Renal cortex interstitium (tissue), 15 donors: ENCODE measurements around the gene CRYGD. TPM values are rescaled to one million over a fixed set of nuclear protein-coding genes. Genes with fewer than 3 reads are reported as not detected.
A peak's percentile ranks its signal among the peaks of the same experiment; 100 is the strongest.
"Not testable (repeated sequence)": the region's sequence is repeated elsewhere in the genome, so short reads cannot be mapped to it uniquely, and the experiment has no call there.

Experiments used
- DNase-seq, 11 donors: peaks; one replicate each; pipeline ENCODE4 v3.0.0-alpha.2; 2013; ENCODE audit warnings: low read depth in 9 of 11, low spot score in 4 of 11; ENCODE audit errors: extremely low read depth in 1 of 11
- long read RNA-seq, 16 experiments: transcript quantifications; one replicate each; lab custom pipeline, GENCODE V29; 2026
- polyA plus RNA-seq, 3 donors: library from polyadenylated mRNA; unstranded; fragments of 120-200 nt; gene quantifications; one replicate each; pipeline ENCODE4 v1.2.1, GENCODE V29; 2013; ENCODE audit not compliant: insufficient read length in 3 of 3

The CRYGD gene
- polyA plus RNA-seq, result under 1 TPM in 2 of 3 donors, not detected in 1; 0.31 to 0.59 TPM
- long read RNA-seq, donor 1, result 0 reads
- long read RNA-seq, donor 2, result 0 reads
- long read RNA-seq, donor 3, result 0 reads
- long read RNA-seq, donor 4, result 0 reads
- long read RNA-seq, donor 5, result 0 reads
- long read RNA-seq, donor 6, result 0 reads
- long read RNA-seq, donor 7, partial matches to known transcripts, result 0 of 1 reads
- long read RNA-seq, donor 7, other reads (novel, unspliced or antisense), result 0 of 1 reads
- long read RNA-seq, donor 8, partial matches to known transcripts, result 0 of 1 reads
- long read RNA-seq, donor 8, other reads (novel, unspliced or antisense), result 0 of 1 reads
- long read RNA-seq, donor 9, result 0 reads
- long read RNA-seq, donor 10, result 0 reads
- long read RNA-seq, donor 11, result 0 reads
- long read RNA-seq, donor 12, result 0 reads
- long read RNA-seq, donor 13, partial matches to known transcripts, result 0 of 1 reads
- long read RNA-seq, donor 13, other reads (novel, unspliced or antisense), result 0 of 1 reads
- long read RNA-seq, donor 14, result 0 reads
- long read RNA-seq, donor 15, result 0 reads
- long read RNA-seq, donor 16, result 0 reads

DNA sequence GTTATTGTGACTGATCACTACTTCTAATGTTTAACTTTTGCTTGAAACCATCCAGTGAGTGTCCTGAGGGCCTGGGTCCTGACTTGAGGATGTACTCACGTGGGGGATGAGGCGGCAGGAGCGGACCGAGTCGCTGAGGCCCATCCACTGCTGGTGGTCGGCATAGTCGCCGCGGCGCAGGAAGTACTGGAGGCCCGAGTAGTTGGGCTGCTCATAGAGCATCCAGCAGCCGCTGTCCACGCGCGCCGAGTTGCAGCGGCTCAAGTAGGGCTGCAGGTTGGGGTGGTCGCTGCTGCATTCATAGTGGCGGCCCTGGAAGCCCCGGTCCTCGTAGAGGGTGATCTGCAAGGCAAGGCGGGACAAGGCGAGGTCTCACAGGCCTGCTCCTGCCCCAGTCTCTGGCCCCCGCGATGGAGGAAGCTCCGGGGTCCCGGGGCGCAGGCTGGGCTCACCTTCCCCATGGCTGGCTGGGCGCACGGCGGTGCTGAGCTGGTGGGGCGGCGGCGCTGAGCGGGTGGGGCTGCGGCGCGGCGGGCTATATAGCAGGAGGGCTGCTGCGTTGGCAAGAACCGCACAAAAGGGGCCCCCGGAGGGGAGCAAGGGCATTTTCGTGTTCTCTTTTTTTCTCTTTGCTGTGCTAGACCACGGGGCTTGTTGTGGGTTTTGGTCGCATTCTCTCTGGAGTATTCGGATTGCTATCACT, at the start of gene CRYGD:
CRYGD (minus strand) TSS at position 512 of the 703 bp plus-strand sequence; CDS start at position 461, 51 bp downstream.
- DNase-seq, result not testable (repeated sequence)

DNA sequence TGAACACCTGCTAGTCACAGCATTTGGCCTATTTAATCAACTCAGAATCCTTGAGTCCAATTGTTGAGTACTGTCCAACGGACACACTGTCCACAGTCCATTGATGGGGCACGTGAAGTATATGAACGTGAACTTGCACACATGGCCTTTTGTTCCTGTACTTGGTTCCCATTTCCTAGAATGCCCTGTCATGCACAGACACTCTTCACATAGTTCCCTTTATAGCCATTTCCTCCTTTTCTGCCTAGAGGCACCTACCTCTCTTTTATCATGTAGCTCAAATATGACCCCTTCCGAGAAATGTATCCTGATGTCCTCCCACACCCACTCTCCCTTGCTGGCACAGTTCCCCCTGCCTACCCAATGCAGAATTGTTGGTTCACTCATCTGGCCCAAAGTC, 47.8 kb upstream of the CRYGD start:
- DNase-seq, result no peak

DNA sequence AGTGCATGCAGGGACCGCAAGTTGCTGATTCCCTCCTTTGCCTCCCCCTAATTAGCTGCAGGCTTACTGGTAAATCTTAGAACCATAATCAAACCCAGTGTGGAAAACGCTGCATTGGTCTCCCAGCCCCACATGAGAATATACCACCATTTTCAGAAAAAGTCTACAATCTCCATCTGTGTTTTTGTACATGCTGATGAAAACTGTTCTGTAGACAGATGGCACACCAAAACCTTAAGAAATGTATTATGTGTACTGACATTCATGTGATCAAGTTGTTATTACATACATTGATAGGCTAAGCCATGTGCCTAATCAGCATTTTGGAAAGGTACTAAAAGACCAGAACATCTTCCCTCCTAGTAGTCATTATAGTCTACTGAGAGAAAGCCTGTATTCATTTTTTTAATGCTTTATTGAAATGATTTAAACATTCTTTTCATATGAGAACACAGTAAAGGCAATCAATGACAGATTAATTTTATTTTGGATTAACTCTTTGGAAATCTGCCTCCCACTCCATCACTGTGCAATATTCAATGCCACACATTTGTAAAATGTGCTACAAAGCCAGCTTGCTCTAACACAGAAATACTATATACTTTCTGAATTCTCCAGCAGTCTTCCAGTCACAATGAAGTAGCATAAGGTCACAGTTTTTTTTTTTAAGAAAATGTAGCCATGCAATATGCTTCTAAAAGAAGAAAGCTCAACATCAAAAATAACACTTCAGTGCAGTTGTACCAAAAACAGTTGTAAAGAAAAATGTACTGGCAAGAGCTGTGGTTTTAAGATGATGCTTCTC, 40.8 kb upstream of the CRYGD start:
- DNase-seq, result no peak

DNA sequence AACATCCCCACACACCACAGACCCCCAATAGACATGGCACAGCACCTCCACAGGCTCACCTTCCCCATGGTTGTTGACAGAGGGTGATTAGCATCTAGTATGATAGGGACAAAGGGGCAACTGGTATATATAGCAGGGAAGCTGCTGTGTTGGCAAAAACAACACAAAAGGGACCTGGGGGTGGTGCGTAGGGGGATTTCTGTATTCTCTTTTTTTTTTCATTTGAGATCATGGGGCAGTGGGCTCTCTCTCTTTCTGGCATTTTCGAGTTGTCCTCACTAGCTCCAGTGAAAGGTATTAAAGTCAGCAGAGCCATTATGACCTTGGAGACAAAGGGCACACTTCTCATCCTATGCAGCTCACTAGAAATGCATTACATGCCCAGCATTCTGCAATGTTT, 39.2 kb upstream of the CRYGD start, which contains the start of gene CRYGA:
CRYGA (minus strand) TSS at position 101 of the 400 bp plus-strand sequence; CDS start at position 68, 33 bp downstream.
- DNase-seq, result no peak

DNA sequence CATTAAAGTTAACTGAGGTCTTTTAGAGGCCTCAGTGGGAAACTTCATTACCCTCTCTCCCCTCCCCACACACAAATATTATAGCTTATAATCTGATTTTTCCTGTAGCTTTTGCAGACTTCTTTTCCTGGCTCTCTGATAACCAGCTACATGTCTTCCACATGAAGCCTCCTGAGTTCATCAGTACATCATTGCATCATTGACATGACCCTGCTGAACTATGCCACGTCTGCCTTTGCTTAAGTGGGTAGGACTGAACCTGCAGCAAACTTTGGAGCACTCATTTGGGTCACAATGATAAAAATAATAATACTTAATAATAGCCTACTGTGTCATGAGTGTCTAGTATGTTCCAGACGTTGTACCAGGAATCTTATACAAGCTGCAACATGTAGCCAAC, 32.1 kb upstream of the CRYGD start:
- DNase-seq, result no peak

DNA sequence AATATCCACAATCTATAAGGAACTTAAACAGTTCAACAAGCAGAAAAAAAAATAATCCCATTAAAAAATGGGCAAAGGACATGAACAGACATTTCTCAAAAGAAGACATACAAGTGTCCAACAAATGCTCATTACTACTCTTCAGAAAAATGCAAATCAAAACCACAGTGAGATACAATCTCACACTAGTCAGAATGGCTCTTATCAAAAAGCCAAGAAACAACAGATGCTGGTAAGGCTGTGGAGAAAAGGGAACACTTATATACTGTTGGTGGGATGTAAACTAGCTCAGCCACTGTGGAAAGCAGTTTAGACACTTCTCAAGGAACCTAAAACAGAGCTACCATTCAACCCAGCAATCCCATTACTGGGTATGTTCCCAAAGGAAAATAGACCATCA, 28.8 kb upstream of the CRYGD start:
- DNase-seq, result no peak

DNA sequence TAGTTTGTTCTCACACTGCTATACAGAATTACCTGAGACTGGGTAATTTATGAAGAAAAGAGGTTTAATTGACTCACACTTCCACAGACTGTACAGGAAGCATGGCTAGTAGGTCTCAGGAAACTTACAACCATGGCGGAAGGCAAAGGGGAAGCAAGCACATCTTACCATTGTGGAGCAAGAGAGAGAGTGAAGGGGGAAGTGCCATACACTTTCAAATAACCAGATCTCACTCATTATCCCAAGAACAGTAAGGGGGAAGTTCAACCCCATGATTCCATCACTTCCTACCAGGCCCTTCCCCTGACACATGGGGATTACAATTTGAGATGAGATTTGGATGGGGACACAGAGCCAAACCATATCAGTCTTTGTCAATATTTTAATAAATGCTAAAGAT, 26.6 kb upstream of the CRYGD start:
- DNase-seq, result no peak

DNA sequence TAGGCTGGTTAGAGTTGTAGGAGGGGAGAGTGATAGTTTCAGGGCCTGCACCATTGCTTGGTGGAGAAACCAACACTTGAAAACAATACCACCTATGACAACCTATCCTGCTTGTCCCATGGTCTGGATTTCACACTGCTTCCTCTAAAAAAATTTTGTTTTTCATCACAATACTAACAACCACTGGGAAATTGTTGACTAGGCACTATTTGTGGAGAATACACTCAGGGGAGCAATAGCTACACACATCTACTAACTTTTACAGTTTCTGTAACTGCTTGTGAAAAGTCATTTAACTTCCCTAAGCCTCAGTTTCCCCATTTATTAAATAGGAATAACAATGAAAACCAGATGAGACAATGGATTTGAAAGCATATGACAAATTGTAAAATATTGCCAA, 25.8 kb upstream of the CRYGD start:
- DNase-seq, result no peak

DNA sequence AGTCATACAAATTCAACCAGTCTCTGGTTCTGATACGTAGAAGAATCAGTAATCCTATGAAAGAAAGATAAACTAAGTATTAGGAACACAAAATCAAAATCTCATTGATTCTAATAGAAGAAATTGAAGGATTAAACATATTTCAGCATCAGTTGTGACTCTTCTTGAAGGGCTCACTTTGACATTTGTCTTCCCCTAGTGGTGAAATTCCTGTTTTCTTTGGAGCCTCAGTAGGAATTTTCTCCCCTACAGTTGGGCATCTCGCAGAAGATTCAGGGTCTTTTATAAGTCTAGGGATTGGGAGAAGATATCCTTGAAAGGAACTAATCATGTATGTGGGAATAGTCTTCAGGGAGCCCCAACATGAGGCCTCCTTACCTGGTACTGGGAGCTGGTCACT, 24.5 kb upstream of the CRYGD start:
- no peak for DNase-seq

DNA sequence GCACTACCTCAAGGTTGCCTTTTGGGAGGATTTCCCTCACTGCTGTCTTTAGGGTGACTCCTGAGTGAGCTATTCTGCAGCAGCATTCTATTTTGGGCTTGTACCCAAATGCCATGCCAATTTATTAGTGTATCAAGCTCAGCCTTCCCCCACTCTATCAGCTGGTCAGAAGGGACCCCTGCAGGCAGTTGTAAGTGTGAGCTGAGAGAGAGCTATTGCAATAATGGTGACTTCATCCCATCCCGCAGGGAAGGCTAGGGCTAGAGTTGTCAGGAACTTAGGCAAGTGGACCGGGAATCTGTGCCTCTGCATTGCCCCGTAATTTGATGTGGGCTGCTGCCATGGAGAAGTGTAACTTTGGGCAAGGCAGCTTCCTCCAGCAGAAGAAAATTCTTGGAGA, 23.4 kb upstream of the CRYGD start:
- DNase-seq, result no peak

DNA sequence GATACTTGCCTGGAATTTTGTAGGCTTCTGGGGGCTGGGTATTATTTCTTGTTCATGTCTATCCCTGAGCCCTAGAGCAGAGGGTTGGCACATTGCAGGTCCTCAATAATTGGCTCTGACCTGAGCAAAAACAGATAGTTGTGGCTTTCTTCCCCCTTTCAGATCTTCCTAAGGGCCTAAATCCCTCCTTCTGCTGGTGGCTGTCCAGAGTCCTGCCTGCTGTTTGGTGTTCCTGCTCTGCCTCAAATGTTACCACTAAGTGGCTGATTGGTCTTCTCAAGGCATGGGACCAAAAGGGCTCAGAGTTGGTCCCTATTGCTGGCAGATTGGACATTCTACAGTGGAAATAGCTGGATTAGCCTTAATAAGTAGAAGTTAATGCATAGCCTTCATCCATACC, 22.7 kb upstream of the CRYGD start:
- no peak for DNase-seq

DNA sequence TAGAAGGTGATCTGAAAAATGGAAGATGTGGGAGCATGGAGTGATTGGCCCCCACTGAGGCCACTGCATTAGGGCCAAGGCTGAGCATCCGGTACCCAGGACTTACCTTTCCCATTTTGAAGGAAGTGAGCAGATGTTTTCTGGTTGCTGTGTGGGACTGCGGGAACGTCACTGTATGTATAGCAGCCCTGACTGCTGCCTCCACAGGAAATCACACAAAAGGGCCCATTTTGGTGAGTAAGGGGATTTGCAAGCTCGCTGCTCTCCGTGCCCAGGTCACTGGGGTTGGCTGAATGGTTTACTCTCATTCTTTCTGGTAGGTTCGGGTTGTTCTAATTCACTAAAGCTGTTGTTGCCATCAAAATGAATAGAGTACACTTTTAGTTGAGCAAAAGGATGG, 21.7 kb upstream of the CRYGD start, which contains the start of gene CRYGB:
CRYGB (minus strand) TSS at position 153 of the 400 bp plus-strand sequence; CDS start at position 115, 38 bp downstream.
- no peak for DNase-seq

DNA sequence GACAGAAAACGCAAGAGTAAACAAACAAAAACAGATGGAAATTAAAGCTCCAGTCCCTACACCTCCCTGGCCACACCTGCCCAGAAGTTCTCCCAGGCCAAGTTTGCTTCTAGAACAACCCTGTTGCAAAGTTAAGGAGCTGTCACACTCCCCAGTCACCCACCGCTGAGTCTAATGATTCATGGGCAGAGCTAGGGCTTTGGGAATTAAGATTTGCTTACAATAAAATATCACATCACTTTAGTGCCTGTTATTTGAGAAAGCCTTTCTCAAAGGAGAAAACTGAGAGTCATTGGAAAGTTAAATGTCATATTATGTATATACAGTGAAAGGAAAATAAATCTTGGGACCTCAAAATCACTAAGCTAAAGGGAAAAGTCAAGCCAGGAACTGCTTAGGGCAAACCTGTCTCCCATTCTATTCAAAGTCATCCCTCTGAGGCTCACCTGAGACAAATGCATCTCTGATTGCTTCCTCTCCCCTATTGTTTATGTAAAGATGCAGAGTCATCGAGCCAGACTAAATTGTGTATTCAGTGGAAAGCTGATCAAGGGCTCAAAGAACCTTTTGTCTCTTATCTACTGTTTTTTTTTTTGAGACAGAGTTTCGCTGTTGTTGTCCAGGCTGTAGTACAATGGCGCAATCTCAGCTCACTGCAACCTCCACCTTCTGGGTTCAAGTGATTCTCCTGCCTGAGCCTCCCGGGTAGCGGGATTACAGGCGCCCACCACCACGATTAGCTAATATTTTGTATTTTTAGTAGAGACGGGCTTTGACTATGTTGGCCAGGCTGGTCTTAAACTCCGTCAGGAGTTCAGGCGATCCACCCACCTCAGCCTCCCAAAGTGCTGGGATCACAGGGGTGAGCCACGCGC, 18.8 kb upstream of the CRYGD start:
- no peak for DNase-seq

DNA sequence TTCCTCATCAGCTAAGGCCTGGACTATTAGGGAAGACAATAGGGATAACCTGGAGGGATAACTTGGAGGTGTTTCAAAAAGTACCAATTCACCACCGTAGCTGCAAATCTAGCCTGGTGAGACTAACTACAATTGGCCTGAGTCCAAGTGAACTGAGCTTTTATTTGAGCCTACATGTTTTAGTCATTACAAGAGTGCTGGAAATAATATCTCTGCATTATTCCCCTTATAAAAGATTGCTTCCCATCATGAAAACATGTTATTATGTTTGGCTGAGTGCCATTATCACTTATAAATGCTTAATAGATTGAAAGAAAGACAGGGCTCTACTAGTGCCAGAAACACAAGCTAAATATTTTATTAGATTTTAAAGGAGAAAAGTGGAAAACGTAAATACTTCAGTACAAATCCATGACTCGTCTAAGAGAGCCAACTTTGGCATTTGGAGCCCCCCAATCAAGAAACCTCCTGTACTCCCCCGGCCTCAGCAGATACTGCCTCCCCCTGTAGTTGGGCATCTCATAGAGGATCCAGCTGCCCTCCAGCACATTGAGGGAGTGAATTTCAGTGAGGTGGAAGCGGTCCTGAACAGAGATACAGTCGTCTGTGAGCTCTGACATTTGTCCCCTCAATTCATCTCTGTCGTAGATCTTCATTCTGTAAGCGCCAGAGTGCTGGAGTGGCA, 18.1 kb upstream of the CRYGD start:
- peak in 1 of 11 donors; percentile 12 for DNase-seq

DNA sequence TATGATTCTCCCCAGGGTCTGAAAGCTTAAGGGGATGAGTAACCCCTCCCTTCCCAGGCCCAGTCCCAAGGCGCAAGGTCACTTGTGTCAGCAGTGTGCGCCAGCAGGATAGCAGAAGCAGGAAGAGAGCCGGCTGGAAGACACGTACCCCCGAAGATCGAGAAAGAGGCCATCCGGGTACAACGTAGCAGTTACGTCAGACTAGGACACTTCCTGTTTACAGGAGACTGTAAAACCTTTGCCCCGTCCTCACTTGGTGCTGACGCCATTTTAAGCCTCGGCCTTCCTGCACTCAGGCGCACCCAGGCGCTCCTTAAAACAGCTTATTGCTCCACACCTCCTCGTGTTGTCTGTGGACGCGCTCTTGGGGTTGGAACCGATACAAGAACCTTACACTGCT, 15.1 kb upstream of the CRYGD start:
- no peak for DNase-seq

DNA sequence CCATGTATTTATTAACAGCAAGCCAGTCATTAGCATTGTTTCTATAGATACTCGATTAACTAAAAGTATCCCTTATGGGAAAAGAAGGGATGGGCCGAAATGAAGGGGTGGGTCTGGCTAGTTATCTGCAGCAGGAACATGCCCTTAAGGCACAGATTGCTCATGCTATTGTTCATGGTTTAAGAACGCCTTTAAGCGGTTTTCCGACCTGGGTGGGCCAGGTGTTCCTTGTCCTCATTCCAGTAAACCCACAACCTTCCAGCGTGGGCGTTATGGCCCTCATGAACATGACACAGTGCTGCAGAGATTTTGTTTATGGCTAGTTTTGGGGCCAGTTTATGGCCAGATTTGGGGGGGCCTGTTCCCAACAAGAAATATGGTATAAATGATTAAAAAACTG, 14.0 kb upstream of the CRYGD start:
- DNase-seq, result not testable (repeated sequence)

DNA sequence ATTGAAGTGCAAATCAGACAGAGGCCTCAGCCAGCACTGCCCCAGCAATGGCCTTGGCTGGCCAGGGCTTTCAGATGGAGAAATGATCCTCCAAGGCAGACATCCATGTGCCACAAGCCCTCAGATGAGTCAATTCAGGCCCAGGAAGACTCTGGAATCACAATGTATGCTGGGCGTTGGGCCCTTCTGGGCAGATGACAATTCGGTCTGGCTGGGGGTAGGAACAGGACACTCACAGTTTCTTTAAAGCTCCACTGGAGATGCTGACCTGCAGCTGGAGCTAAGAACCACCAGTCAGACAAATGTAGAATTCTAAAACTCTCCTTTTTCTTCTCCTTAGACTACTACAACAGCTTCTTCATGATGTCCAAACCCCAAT, 12.4 kb upstream of the CRYGD start:
- DNase-seq, result no peak
